A673 (cell line): Measurements from ENCODE around the gene FOXN3. TPM values are rescaled to one million over a fixed set of nuclear protein-coding genes. Genes with fewer than 3 reads are reported as not detected.

Source experiments
- BruUV-seq: library from RNA; stranded (reverse); fragments of 400-500 nt; replicated peaks from 2 replicates; lab custom pipeline; 2021; lab: Mats Ljungman, UMichigan
- CTCF ChIA-PET: fragments of 300-600 bp; sonication (Branson Sonifier 250); formaldehyde crosslinking; loops from one replicate; lab custom pipeline; 2022; ENCODE audit warnings: antibody characterized with exemption; lab: Charles Lee
- POLR2A ChIA-PET: fragments of 300-600 bp; sonication (Branson Sonifier 250); formaldehyde crosslinking; loops from one replicate; lab custom pipeline; 2022; ENCODE audit warnings: antibody characterized with exemption; ENCODE audit not compliant: low non-redundant PET; lab: Charles Lee
- DNase-seq: peaks from one replicate; pipeline ENCODE4 v3.0.0-alpha.2; 2015; ENCODE audit warnings: low spot score
- H3K27ac ChIP-seq: fragments of 200-600 bp; sonication (generic); 2 replicates; pipeline ENCODE4 v1.5.1; 2016; ENCODE audit warnings: mixed run types, low read depth, mild to moderate bottlenecking, mixed read lengths, antibody characterized with exemption, low read length; ENCODE audit not compliant: poor library complexity, severe bottlenecking
- H3K27me3 ChIP-seq: fragments of 200-600 bp; sonication (generic); replicated peaks from 2 replicates; pipeline ENCODE4 v1.6.1; 2017; ENCODE audit warnings: mixed run types, low read depth, mild to moderate bottlenecking, mixed read lengths, antibody characterized with exemption, low read length; ENCODE audit not compliant: insufficient read depth, poor library complexity
- H3K36me3 ChIP-seq: fragments of 200-600 bp; sonication (generic); 2 replicates; pipeline ENCODE4 v1.6.1; 2016; ENCODE audit warnings: mixed run types, mild to moderate bottlenecking, mixed read lengths, antibody characterized with exemption, low read length; ENCODE audit not compliant: insufficient read depth, poor library complexity, severe bottlenecking
- H3K4me1 ChIP-seq: fragments of 200-600 bp; sonication (generic); 2 replicates; pipeline ENCODE4 v1.6.1; 2017; ENCODE audit warnings: mixed run types, mild to moderate bottlenecking, mixed read lengths, antibody characterized with exemption, low read length; ENCODE audit not compliant: insufficient read depth, poor library complexity, severe bottlenecking
- H3K4me3 ChIP-seq: fragments of 200-600 bp; sonication (generic); 2 replicates; pipeline ENCODE4 v1.5.1; 2016; ENCODE audit warnings: low read depth, mixed run types, mild to moderate bottlenecking, mixed read lengths, low read length; ENCODE audit not compliant: poor library complexity, severe bottlenecking
- H3K9me3 ChIP-seq: fragments of 200-600 bp; sonication (generic); 2 replicates; pipeline ENCODE4 v1.6.1; 2016; ENCODE audit warnings: mixed run types, low read depth, mild to moderate bottlenecking, mixed read lengths, antibody characterized with exemption, low read length; ENCODE audit not compliant: poor library complexity, severe bottlenecking
- CTCF ChIP-seq: fragments of 300-800, 200-600 bp; sonication (generic); conservative IDR thresholded peaks from 2 replicates; pipeline ENCODE4 v1.5.1; 2017; ENCODE audit warnings: low read depth, mild to moderate bottlenecking, antibody characterized with exemption, low read length, moderate library complexity, mixed read lengths
- EZH2 ChIP-seq: fragments of 200-600 bp; sonication (generic); IDR thresholded peaks from 2 replicates; pipeline ENCODE4 v1.6.1; 2017; ENCODE audit warnings: borderline replicate concordance, low read depth, mild to moderate bottlenecking, mixed read lengths, antibody characterized with exemption, low read length; ENCODE audit not compliant: poor library complexity, severe bottlenecking
- intact Hi-C: fragments of 100-400 bp; cut with micrococcal nuclease; formaldehyde crosslinking; loops from one replicate; pipeline ENCODE4 v1.10.0; 2022; ENCODE audit not compliant: unreplicated experiment
- total RNA-seq: library from RNA; stranded (reverse); gene quantifications from 2 replicates; pipeline ENCODE4 v1.2.3, GENCODE V29; 2021

The FOXN3 gene
- total RNA-seq, 1 experiment from 2014 or later: 15.3 TPM

GRCh38 chr14:89288114-89288513 lies 128.9 kb downstream of the FOXN3 start:
- no peaks in the 10 kb centered on the region for H3K36me3 ChIP-seq
- no peak for TF ChIP-seq EZH2
- no peak for TF ChIP-seq CTCF
- H3K4me3 ChIP-seq: no peak overlapping the region
- no peaks in the 10 kb centered on the region for H3K9me3 ChIP-seq
- intact Hi-C loops: no loop called here
- H3K27me3 ChIP-seq: no peaks in the 10 kb centered on the region
- CTCF ChIA-PET: no interaction called here
- H3K4me1 ChIP-seq: no peaks in the 10 kb centered on the region
- POLR2A ChIA-PET: interaction anchor here (0.7 kb wide), 1 partner anchor 59 kb away, joined by 6 read pairs; no protein-coding TSS in a partner anchor
- no peak overlapping the region for H3K27ac ChIP-seq
- BruUV-seq: no TSS peak
- DNase-seq: no peak

GRCh38 chr14:89284333-89285058 lies 132.5 kb downstream of the FOXN3 start:
- Histone ChIP-seq H3K27ac (no peak overlapping the region), H3K9me3 (no peaks in the 10 kb centered on the region), H3K4me1 (no peaks in the 10 kb centered on the region), H3K36me3 (no peaks in the 10 kb centered on the region), H3K27me3 (no peaks in the 10 kb centered on the region), H3K4me3 (no peak overlapping the region)
- ChIA-PET POLR2A (no interaction called here), CTCF (no interaction called here)
- TF ChIP-seq EZH2: no peak
- no peak for TF ChIP-seq CTCF
- BruUV-seq: no TSS peak
- intact Hi-C loops: no loop called here
- DNase-seq: no peak

GRCh38 chr14:89283327-89284060 lies 133.5 kb downstream of the FOXN3 start:
- TF ChIP-seq CTCF: no peak
- no peak for TF ChIP-seq EZH2
- POLR2A ChIA-PET: no interaction called here

More at GRCh38 chr14:89283327-89284060, 133.5 kb downstream of the FOXN3 start:
- no peaks in the 10 kb centered on the region for H3K36me3 ChIP-seq
- no peak overlapping the region for H3K27ac ChIP-seq
- CTCF ChIA-PET: no interaction called here
- no peaks in the 10 kb centered on the region for H3K9me3 ChIP-seq
- no peaks in the 10 kb centered on the region for H3K27me3 ChIP-seq
- H3K4me3 ChIP-seq: no peak overlapping the region
- intact Hi-C loops: no loop called here
- no peaks in the 10 kb centered on the region for H3K4me1 ChIP-seq
- no TSS peak for BruUV-seq
- DNase-seq: no peak
